ENCODE measurements around the gene CDK10.
A peak's percentile ranks its signal among the peaks of the same experiment; 100 is the strongest.

Gene CDK10

GRCh38 chr16:89700100-89700648, 13.7 kb downstream of the CDK10 start:
- DNase-seq (ENCODE audit: extremely low spot score) = peak; percentile 96
- TF ChIP-seq, protein P1, sequence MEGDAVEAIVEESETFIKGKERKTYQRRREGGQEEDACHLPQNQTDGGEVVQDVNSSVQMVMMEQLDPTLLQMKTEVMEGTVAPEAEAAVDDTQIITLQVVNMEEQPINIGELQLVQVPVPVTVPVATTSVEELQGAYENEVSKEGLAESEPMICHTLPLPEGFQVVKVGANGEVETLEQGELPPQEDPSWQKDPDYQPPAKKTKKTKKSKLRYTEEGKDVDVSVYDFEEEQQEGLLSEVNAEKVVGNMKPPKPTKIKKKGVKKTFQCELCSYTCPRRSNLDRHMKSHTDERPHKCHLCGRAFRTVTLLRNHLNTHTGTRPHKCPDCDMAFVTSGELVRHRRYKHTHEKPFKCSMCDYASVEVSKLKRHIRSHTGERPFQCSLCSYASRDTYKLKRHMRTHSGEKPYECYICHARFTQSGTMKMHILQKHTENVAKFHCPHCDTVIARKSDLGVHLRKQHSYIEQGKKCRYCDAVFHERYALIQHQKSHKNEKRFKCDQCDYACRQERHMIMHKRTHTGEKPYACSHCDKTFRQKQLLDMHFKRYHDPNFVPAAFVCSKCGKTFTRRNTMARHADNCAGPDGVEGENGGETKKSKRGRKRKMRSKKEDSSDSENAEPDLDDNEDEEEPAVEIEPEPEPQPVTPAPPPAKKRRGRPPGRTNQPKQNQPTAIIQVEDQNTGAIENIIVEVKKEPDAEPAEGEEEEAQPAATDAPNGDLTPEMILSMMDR (IDR thresholded peaks at IDR 0.05; ENCODE audit: control extremely low read depth, extremely low read depth, low read depth, missing control alignments) = peak; percentile 73
- ChIA-PET CTCF (interaction anchor here (0.7 to 5.0 kb wide), 33 partner anchors 9 to 210 kb away, joined by 3 to 68 read pairs (median 4); partner anchors contain the start of genes CDK10, CHMP1A, FANCA and SPATA33), POLR2A (interaction anchor here (1.3 to 1.5 kb wide), 2 partner anchors 11 to 13 kb away, joined by 3 to 5 read pairs; partner anchors contain the start of gene CDK10)

DNA sequence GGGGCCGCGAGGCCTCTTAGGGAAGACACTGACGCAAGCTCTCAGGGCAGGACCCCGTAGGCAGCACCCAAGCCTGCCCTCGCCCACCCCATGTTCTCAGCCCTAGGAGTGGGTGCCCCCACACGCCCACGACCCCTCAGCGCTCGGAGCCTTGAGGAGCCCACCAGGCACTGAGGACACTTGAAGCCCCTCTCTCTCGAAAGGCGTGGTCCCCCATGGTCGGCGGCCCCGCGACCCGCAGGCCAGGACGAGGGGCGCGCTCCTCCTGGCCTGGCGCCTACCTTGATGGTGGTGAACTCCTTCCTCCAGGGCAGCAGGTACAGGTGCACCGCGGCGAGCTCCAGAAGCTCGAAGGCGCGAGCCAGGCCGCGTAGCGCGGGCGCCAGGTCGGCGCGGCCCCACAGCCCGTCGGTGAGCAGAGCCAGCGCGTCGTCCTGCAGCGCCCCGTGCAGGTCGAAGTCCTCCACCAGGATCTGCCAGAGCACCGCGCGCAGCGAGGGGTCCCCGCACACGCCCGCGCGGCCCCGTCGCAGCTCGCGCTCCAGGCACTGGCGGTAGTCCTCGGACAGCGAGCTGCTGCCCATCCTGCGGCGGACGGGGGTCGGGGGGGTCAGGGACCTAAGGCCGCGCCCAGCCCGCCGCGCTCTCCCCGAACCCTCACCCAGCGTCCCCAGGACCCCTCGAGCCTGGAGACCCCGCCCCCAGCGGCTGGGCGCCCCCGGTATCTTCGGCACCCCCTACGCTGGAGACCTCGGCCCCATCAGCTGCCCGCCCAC, 14.3 kb downstream of the CDK10 start:
- CTCF ChIA-PET = interaction anchor here (0.7 to 5.0 kb wide), 31 partner anchors 9 to 210 kb away, joined by 3 to 68 read pairs (median 4); partner anchors contain the start of genes CDK10, CHMP1A, FANCA and SPATA33
- TF ChIP-seq, protein P1 (IDR thresholded peaks at IDR 0.05; ENCODE audit: control extremely low read depth, extremely low read depth, low read depth, missing control alignments) = peak; percentile 49
- POLR2A ChIA-PET = interaction anchor here (1.3 to 1.5 kb wide), 2 partner anchors 12 to 14 kb away, joined by 3 to 5 read pairs; partner anchors contain the start of gene CDK10
- DNase-seq (ENCODE audit: extremely low spot score) = peak; percentile 65

- TF ChIP-seq, protein P1 (IDR thresholded peaks at IDR 0.05; ENCODE audit: control extremely low read depth, extremely low read depth, low read depth, missing control alignments) = peak; percentile 45
- DNase-seq (ENCODE audit: extremely low spot score) = peak; percentile 99
- ChIA-PET CTCF (interaction anchor here (0.9 to 6.2 kb wide), 16 partner anchors 8 to 209 kb away, joined by 3 to 80 read pairs (median 8); partner anchors contain the start of genes CHMP1A, SPATA33 and VPS9D1), POLR2A (interaction anchor here (0.5 to 1.5 kb wide), 2 partner anchors 15 to 60 kb away, joined by 3 to 4 read pairs; partner anchors contain the start of gene CDK10)
Measured at GRCh38 chr16:89701425-89702406, 15.2 kb downstream of the CDK10 start, which contains the start of gene SPATA2L. Gene SPATA2L (minus strand): TSS chr16:89701705. CDS start chr16:89701232, 473 bp downstream.

- CTCF ChIA-PET = interaction anchor here (0.8 to 7.4 kb wide), 6 partner anchors 9 to 156 kb away, joined by 3 to 115 read pairs (median 5); partner anchors contain the start of gene CDK10
- POLR2A ChIA-PET = interaction anchor here (0.7 kb wide), 1 partner anchor 194 kb away, joined by 3 read pairs; no protein-coding TSS in a partner anchor
- DNase-seq (ENCODE audit: extremely low spot score) = no peak
- TF ChIP-seq, protein P1 (IDR thresholded peaks at IDR 0.05; ENCODE audit: control extremely low read depth, extremely low read depth, low read depth, missing control alignments) = no peak
Measured at GRCh38 chr16:89704281-89704680, 17.8 kb downstream of the CDK10 start.

DNA sequence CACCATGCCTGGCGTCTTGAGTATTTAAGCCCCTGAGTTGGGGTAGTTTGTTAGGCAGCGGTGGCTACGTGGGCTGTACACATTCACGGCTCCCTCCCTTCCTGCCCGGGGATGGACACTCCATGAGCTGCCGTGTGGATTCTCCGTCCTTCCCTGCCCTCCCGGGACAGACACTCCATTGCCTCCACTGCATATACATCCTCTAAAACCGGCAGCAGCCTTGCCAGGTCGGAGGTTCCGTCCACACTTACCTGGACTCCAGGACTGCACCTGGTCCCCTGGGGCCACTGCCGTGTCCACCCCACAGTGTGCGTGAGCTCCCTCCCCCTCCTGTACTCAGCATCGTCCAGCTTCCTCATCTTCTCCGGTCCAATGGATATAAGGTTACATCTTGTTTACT, 18.5 kb downstream of the CDK10 start:
- CTCF ChIA-PET = interaction anchor here (0.9 to 7.4 kb wide), 11 partner anchors 11 to 213 kb away, joined by 3 to 115 read pairs (median 8); partner anchors contain the start of genes MC1R and VPS9D1
- POLR2A ChIA-PET = no interaction called here
- no peak for DNase-seq (ENCODE audit: extremely low spot score)
- TF ChIP-seq, protein P1 (IDR thresholded peaks at IDR 0.05; ENCODE audit: control extremely low read depth, extremely low read depth, low read depth, missing control alignments) = no peak

Data from GM10248 (cell line).